HG03108 (cell line): ENCODE data around the gene CADM2.

ENCODE experiments used
- ATAC-seq: cut with Tn5 transposase; IDR thresholded peaks from one replicate; pipeline ENCODE4 v1.9.1; 2021; ENCODE audit warnings: moderate library complexity; ENCODE audit not compliant: unreplicated experiment

Gene CADM2

DNA sequence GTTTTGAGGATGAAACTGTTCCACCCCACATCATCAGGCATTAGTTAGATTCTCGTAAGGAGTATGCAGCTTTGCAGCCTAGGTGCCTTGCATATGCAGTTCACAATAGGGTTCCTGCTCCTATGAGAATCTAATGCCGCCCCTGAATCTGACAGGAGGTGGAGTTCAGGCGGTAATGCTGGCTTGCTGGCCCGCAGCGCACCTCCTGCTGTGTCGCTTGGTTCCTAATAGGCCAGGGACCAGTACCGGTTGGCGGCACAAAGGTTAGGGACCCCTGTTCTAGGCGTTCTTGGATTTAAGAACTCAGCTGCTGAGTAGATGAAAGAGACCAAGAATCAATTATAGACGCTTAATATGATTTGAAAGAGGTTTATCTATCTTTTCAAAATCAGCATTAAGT, 595.4 kb downstream of the CADM2 start:
- ATAC-seq, result no peak

DNA sequence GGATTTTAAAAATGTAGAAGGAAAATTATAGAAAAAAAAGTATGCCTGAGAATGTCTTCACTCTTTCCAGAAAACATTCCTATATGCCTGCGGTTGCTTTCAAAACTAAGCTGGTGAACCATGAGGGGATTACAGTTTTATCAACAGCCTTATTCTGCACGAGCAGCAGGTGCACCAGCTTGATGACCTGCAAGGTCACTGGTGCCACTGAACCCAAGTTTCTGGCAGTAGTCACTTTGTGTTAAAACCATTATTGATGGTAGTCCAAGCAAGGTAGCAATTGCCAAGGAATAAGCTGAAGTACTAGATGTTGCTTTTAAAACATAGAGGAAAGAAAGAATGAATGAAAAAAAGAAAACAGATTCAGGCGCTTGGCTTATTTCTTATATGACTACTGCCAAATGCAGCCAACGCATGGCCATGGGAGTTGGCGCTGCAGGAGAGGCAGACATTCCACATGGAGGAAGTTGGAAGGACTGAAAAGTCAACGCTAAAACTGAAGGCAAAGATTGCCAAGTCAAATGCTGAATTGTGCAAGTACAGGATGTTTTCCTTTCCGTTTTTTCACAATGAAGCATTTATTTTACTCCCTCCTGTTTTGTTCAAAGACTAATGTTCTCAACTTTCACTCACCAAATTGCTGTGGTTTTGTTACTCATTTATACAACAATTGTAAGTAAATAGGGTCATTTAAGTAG, 601.4 kb downstream of the CADM2 start:
- no peak for ATAC-seq

DNA sequence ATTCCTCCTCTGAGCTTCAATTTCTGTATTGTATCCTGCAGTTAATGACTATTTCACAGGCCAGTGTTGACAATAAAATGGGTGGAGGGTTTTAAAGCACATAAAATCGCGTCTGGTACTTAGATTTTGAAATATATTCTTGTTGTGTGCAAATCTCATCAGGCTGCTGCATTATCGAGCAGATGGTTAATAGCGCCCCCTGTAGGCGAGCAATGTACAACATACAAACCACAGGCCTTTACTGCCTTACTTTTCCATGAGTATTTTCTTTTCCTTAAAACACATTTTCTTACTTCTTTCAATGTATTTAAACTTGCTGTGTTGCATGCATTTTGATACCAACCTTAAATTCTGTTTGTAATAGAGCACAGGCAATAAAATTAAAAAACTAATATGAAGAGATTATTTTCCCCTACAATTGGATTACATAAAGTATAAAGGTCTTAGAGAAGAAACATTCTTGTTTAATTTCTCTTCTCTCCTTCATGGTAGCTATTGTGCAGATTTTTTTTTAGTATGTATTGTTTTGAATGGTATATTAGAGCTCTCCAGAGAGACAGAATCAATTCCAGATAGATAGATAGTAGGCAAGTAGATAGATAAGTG, 608.4 kb downstream of the CADM2 start:
- ATAC-seq, result no peak

DNA sequence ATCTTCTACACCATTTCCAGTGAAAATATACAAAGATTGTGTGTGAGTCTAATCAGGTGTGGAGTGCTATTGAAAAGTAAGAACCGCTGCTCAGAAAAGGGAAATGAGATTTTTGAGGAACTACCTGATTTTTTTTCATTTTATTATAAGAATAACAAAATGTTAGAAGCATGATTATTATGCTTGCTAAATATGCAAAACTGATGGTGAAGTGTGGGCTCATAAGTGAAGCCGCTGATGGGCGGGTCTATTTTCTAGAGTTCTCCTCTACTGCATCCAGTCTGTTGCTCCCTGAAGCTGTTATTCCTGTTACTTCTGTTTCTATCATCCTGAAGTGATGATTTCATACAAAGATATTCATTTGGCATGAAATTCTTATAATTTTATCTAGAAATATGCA, 612.0 kb downstream of the CADM2 start:
- ATAC-seq, result no peak

DNA sequence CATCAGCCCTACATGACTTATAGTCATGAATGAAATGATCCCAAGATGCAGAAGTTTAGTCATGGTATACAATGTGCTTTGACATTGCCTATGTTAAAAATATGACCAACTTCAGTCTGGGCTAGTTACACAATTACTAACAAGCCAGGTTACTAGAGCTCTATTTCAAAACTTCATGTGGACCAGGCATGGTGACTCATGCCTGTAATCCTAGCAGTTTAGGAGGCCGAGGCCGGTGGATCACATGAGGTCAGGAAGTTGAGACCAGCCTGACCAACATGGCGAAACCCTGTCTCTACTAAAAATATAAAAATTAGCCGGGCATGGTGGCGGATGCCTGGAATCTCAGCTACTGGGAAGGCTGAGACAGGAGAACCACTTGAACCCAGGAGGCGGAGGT, 613.0 kb downstream of the CADM2 start:
- no peak for ATAC-seq

DNA sequence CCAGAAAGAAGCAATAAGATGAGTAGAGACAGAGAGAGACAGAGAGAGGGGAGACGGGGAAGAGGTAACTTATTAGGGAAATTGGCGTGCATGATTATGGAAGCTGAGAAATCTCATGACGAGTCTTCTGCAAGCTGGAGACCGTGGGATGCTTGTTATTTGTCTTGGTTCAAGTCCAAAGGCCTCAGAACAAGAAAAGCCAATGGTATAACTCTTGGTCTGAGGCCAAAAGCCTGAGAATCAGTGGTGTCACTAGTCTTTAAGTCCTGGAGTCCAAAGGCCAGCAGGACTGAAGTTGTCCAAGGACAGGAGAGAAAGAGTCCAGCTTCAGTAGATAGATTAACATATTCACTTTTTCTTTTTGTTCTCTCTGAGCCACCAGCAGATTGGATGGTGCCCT, 613.6 kb downstream of the CADM2 start:
- no peak for ATAC-seq

DNA sequence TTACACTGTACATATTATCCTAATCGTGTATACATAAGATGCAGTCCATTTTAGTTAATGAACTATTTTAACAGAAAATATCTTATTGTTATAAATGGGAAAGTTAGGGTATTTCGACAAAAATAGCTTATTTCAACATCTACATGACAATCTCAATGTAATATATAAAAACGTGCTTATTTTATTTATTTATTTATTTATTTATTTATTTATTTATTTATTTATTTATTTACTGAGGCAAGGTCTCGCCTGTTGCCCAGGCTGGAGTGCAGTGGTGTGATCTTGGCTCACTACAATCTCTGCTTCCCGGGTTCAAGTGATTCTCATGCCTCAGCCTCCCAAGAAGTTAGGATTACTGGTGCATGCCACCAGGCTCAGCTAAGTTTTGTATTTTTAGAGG, 614.2 kb downstream of the CADM2 start:
- ATAC-seq, result no peak

DNA sequence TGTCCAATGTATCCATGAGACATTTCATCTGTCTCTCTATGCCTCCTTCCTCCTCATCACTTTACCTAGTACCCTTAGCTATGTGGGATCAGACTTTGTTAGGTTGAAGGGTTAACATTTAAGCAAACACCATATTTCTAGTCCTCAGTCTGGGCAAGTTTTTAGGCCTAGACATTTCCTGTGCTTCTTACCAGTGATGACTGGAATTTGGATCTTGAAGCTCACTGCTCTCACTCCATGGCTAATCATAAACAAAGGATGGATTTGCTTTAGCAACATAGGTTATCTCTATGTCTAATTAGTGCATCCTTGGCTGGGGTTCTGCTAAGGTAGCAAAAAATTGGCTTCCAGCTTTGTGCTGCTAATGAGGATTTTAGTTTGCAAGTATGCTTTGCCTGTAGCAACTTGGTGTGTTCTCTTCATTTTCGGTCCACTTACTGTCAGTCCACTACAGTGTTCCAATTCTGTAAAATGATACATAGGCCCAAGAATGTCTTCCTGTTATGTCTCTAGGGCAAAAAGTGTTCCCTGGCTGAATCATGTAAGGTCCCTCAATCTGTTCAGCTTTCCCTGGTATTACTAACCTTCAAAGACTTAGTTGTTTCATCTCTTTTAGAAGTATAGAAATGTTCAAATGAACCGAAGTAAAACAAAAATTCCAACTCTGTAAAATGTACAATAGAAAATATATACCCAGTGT, 615.4 kb downstream of the CADM2 start:
- ATAC-seq, result no peak

DNA sequence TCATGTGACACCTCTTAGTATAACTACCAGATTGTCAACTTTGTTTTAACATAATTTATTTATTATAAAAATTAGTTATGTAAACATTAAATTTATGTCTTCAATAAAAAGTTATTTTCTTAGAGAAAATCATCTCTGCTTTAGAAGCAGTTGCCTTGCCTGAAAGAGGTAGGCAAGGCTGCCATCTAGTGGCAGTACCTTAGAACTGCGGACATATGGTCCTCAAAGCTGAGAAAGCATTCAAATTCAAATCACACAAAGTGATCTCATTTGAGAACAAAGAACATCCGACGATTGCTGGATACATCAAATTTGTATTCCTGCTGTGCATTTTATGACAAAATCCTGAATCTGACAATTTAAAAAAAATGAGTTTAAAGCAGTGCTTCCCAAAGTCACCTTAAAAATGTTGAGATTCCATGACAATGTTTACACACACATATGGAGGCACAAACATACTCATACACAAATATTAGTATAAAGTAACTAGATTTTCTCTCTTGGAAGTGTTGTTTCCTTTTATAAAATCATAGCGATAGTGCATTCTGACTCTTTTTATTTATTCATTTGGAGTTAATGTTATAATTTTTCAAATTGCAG, 617.4 kb downstream of the CADM2 start:
- peak; percentile 85 for ATAC-seq

DNA sequence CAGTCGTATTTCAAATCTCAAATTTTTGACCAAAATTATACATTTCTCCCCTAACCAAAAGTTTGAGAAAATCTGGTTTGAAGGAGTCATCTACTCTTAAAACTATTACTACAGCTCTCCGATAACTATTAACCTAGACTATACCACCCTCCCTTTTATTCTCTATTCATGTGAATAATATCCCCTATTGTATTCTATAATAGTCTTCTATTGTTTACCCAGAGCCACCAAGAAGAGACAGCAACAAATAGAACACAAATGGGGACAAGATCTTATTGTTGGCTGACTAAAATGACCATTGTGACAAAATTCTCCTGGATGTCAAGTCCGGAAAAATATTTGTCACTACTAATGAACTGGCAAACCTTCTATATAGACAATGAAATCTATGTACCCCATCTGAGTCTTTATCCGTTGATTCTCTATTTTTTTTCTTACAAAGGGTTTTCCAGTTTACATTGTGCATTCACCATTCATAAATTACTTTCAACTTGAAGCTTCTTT, 618.0 kb downstream of the CADM2 start:
- ATAC-seq, result no peak

DNA sequence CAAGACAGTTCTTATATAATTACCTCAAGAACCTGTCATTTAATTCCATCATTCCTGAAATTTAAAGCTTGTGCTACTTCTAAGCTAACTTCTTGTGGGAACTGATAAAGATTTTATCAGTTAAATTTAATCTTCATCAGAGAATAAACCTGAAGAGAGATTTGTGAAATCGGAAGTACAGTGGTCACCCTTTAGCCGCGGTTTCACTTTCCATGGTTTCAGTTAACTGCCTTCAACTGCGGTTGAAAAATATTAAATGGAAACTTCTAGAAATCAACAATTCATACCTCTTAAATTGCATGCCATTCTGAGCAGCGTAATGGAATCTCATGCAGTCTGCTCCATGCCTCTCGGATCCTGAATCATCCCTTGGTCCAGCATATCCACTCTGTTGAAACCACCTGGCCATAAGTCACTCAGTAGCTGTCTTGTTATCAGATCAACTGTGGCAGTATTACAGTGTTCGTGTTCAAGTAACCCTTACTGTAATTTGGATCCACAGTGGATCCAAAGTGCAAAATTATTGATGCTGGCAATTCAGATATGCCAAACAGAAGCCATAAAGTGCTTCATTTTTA, 626.1 kb downstream of the CADM2 start:
- no peak for ATAC-seq

DNA sequence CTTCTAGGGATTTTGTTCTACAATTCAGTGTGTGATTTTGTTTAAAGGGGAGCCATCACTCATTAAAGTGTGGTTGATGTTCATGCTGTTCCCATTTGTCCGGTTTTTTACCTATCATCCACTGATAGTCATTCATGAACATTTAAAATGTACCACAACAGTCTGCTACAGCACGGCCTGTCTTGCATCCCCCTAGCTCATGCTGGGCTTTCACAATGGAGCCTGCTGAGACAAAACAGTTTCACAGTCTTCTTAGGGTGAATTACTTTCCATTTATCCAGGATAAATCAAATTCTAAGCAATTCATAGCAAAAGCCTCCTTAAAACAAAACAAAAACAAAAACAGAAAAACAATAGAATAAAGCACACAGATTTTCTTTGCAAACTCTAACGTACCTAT, 627.2 kb downstream of the CADM2 start:
- ATAC-seq, result no peak

DNA sequence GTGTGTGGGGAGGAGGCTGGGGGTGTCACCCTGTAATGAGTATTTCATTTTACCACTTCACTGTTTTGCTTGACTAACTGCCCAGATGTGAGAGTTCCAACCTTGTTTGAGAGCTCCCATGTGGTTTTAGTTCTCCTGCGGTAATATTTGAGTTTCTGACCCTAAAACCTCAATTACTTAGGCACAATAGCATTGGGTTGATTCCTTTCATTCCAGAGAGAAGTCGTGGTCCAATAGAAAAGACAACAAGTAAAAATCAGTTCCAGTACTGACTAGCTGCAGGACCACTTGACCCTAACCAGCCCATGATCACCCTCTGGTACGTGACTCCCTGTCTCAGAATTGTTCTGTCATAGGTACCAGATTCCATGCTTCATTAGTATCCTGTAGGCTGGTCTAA, 630.4 kb downstream of the CADM2 start:
- no peak for ATAC-seq

DNA sequence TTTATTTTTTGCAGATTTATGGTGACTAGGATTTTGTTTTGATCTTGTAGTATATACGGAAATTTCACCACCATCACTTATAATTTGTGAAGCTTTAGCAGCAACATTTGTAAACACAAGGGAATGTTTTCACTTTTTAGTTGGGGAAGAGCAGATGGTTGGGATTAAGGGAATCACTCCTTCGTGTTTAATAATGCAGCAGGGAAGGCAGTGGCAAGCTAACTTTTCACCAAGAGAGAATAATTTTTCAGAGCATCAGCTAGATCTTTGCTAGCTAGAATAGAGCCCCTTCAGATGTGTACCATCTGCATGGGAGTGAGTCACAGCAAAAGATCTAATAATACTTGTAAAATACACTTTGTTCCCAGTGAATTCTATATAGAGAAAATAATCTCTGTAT, 632.7 kb downstream of the CADM2 start:
- no peak for ATAC-seq

DNA sequence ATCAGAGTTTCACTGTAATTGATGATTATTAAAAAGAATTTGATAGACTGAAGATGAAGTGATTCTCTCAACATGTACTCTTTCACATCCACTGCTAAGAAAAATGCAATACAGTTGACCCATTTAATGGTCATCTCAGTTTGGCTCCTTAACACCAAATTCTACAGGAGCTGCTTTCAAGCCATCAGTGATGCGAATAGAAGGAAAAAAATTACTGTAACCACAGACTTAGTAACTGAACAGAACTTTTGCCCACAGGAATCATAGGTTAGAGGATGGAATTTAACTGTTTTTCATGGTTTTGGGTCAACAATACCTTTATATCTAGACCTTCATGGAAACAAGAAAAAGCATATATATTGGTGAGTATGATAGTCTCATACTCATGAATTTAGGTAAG, 633.5 kb downstream of the CADM2 start:
- ATAC-seq, result no peak

DNA sequence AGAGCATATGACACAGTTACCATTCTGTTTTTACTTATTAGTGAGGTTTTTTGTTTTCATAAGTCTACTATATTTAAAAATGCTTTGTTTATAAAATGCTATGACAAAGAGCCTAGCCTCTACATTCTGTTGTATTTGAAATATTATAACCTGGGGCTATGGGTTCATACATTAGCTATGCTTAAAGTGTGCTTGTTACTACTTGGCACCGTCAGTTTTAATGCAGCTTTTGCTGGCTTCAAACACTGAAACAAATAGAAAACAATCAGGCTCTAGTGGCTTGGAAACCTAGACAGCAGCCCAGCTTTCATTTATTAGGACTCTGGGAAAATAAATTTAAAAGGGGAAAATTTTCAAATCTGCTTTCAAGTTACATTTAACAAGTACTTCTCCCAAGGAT, 635.9 kb downstream of the CADM2 start:
- ATAC-seq, result no peak

DNA sequence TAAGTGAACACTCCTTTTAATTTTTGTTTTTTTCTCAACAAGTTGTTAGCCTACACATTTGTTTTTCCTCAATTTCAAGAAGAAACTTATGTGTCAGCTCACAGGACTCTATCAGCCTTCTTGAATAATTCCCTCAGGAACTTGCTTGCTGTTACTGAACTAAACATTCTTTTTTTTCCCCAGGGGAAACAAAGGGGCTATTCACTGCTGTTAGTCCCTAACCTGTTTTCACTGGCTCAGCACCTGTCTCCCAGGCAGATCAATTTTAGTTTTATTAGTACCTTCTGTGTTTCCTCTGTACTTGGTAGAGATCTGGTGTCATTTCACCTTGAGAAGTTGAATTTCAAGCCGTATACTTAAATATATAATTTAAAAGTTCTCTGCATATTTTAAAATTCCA, 644.6 kb downstream of the CADM2 start:
- ATAC-seq, result no peak

DNA sequence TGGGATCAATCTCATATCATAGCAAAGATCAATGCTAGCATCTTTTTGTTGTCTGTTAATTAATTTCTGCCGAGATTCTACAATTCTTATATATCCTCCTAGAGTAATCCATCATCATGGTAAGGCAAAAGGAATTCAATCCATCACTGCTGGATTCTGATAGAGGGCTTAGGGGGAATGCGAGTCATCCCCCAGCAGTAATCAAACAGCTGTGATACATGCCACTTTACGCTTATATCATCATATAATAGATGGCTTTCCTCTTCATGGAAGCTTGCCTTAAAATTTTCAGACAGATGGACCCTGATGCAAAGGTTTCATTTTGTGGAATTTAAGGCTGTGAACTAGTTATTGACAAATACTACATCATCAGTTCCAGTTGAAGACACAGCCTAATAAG, 645.9 kb downstream of the CADM2 start:
- ATAC-seq, result no peak

DNA sequence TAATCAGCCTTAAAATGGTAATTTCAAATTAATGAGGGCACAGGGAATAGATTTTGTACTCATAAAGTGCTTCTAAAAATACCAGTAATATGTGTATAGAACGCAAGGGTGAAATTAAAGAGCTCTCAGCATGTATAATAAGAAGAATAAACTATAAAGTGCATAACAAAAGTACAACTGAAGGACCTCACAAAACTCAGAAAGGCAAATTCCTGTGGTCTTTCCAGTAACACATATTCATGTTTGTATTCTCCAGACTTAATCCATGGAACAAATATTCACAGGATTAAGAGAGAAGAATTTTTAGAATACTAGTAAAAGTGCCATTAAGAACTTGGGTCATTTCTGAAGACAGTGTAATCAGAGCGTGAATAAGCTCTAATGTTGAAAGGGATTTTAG, 646.3 kb downstream of the CADM2 start:
- no peak for ATAC-seq

DNA sequence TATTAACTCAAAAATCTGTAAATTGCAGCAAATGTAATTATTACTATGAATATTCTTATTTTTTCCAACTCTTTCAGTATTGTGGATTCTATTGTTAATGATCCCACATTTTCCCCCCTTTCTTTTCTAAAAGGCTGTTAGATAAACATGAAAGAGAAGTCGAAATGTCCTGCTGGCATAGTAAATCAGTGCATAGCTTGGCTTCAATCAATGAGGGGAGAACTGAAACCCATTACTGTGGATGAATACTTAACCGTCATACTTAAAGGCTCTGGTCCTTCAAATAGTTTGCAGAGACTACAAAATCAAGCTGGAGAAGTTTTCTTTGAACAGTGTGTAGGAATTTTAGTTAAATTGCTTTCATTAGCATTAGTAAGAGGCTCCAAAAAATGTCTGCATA, 667.9 kb downstream of the CADM2 start:
- ATAC-seq, result no peak

DNA sequence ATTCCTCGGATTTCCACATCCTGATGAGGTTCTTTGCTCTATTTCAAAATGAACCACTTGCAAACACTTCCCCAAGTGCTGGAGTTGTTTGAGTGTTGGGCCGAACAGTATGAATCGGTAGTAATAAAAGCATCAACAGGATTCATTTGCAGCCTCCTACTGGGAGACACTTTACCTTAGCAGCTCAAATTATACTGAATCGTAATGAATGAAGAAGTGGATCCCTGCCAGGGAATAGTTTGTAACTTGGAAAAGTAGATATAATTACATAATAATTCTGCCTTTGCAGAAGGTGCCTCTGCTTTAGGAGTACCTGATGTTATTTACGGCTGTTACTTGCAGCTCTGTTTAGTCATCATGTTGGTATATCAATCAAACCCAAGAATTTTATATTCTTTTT, 669.1 kb downstream of the CADM2 start:
- ATAC-seq, result no peak

DNA sequence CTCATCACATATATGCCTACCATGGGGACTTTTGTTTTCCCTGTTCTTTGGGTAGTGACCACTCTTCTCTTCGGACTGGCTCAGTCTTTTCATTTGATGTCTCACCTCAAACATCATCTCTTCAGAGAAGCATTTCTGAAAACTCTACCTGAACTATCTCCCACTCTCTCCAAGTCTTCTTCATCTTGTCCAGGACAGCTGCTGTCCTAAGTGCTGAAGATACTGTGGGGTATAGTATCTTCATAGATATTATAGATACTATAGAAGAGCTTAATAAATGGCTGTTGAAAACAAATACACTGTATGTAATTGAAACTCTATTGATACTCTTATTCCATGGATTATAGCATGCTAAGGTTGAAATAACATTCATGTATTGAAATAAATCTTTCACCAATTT, 672.3 kb downstream of the CADM2 start:
- no peak for ATAC-seq
